OCI-LY1 (cell line): ENCODE results near the gene RBM20.
A peak's percentile ranks its signal among the peaks of the same experiment; 100 is the strongest.

Experiments
- H2AFZ ChIP-seq: fragments of 200-600 bp; sonication (generic), shearing (Covaris generic); 2 replicates; pipeline ENCODE4 v1.6.0; 2014; ENCODE audit warnings: antibody characterized with exemption, mild to moderate bottlenecking, low read length
- H3F3A ChIP-seq: fragments of 200-600 bp; sonication (generic), shearing (Covaris generic); 2 replicates; pipeline ENCODE4 v1.6.0; 2014; ENCODE audit warnings: mild to moderate bottlenecking, antibody characterized with exemption, low read length, moderate library complexity; ENCODE audit not compliant: insufficient read depth
- H3K27ac ChIP-seq: fragments of 200-600 bp; sonication (generic); 2 replicates; pipeline ENCODE4 v1.5.1; 2014; ENCODE audit warnings: low read length, mixed run types, mild to moderate bottlenecking, low read depth; ENCODE audit not compliant: poor library complexity, severe bottlenecking
- H3K27me3 ChIP-seq: fragments of 200-600 bp; sonication (generic); 2 replicates; pipeline ENCODE4 v1.6.0; 2014; ENCODE audit warnings: antibody characterized with exemption, mild to moderate bottlenecking, low read length, moderate library complexity; ENCODE audit not compliant: insufficient read depth
- H3K36me3 ChIP-seq: fragments of 200-600 bp; sonication (generic); 2 replicates; pipeline ENCODE4 v1.6.1; 2014; ENCODE audit warnings: mild to moderate bottlenecking, antibody characterized with exemption, low read length, moderate library complexity, mixed read lengths; ENCODE audit not compliant: insufficient read depth
- H3K4me1 ChIP-seq: fragments of 200-600 bp; sonication (generic); 2 replicates; pipeline ENCODE4 v1.5.1; 2014; ENCODE audit warnings: mild to moderate bottlenecking, low read length, moderate library complexity; ENCODE audit not compliant: insufficient read depth, severe bottlenecking
- H3K4me2 ChIP-seq: fragments of 200-600 bp; sonication (generic), shearing (Covaris generic); 2 replicates; pipeline ENCODE4 v1.6.1; 2014; ENCODE audit warnings: low read length
- H3K4me3 ChIP-seq: fragments of 200-600 bp; sonication (generic); 2 replicates; pipeline ENCODE4 v1.5.1; 2014; ENCODE audit warnings: low read length, low read depth, mild to moderate bottlenecking, mixed read lengths; ENCODE audit not compliant: poor library complexity, severe bottlenecking
- H3K79me2 ChIP-seq: fragments of 200-600 bp; shearing (Covaris generic); 2 replicates; pipeline ENCODE4 v1.6.1; 2016; ENCODE audit warnings: mixed run types, low read length, mixed read lengths; ENCODE audit not compliant: insufficient read depth
- H3K9ac ChIP-seq: fragments of 200-600 bp; sonication (generic), shearing (Covaris generic); 2 replicates; pipeline ENCODE4 v1.6.1; 2014; ENCODE audit warnings: mild to moderate bottlenecking, low read length, mixed read lengths
- H3K9me2 ChIP-seq: fragments of 200-600 bp; sonication (generic), shearing (Covaris generic); 2 replicates; pipeline ENCODE4 v1.6.1; 2014; ENCODE audit warnings: low read depth, mild to moderate bottlenecking, low read length, mixed read lengths
- H3K9me3 ChIP-seq: fragments of 200-600 bp; shearing (Covaris generic); 2 replicates; pipeline ENCODE4 v1.6.1; 2014; ENCODE audit warnings: low read length, mixed read lengths
- H4K20me1 ChIP-seq: fragments of 200-600 bp; sonication (generic), shearing (Covaris generic); 2 replicates; pipeline ENCODE4 v1.6.0; 2016; ENCODE audit warnings: mild to moderate bottlenecking, low read length; ENCODE audit not compliant: insufficient read depth
- EZH2 ChIP-seq: fragments of 200-600 bp; sonication (generic), shearing (Covaris generic); IDR thresholded peaks from 2 replicates; pipeline ENCODE4 v1.8.0; 2017; ENCODE audit warnings: borderline replicate concordance, mixed run types, mild to moderate bottlenecking, antibody characterized with exemption, low read length, moderate library complexity, mixed read lengths
- TF ChIP-seq, protein P1 (sequence below): fragments of 200-600 bp; sonication (generic), shearing (Covaris generic); IDR thresholded peaks from 2 replicates; pipeline ENCODE4 v1.5.1; 2017; ENCODE audit warnings: mild to moderate bottlenecking, antibody characterized with exemption, low read length, moderate library complexity, mixed read lengths

RBM20 gene

DNA sequence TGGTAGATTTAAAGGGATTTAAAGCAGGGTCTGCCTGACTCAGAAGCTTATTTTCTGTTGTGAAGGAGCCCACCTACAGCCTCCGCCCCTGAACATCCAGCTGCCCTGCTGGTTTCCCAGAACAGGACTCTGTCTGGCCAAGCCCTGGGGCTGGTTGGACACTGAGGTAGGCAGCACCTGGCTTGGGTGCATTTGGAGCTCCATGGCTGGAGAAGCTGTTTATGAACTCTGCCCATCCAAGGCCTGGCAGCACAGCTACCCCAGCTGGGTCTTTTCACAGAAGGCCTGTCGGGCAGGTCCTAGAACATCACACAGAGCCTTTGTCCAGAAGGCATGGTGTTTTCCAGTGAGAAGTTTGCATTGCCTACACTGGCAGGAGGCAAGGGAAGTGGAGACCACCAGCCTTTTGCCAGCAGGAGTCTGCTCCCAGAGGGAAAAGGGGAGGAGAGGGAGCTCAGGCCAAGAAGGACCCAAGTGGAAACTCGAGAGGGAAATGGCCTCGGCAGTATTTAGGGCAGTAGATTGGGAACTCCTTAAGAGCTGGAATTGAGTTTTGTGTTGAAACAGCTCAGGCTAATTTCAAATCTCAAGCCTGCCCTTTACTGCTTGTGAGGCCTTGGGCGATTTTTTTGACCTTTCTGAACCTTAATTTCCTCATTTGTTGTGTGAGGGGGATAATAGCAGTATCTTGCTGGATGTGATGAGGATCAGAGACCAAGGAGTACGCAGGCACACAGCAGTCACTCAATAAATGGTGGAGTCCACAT lies 215.3 kb downstream of the RBM20 start:
- H3K4me2 ChIP-seq: peak overlapping the region; percentile 66
- peak overlapping the region; percentile 7 for H3K4me3 ChIP-seq
- no peaks in the 10 kb centered on the region for H3K79me2 ChIP-seq
- peaks cover 9% of the 10 kb centered on the region; the same call in 1 of the 2 replicates for H3F3A ChIP-seq
- H3K27me3 ChIP-seq: no peaks in the 10 kb centered on the region
- no peaks in the 10 kb centered on the region for H3K9me2 ChIP-seq
- no peaks in the 10 kb centered on the region for H4K20me1 ChIP-seq
- H2AFZ ChIP-seq: no peak overlapping the region
- H3K4me1 ChIP-seq: peaks cover 70% of the 10 kb centered on the region
- peak overlapping the region; percentile 99 for H3K27ac ChIP-seq
- TF ChIP-seq EZH2: no peak
- H3K9me3 ChIP-seq: no peaks in the 10 kb centered on the region
- H3K9ac ChIP-seq: peak overlapping the region; percentile 66
- no peaks in the 10 kb centered on the region for H3K36me3 ChIP-seq

DNA sequence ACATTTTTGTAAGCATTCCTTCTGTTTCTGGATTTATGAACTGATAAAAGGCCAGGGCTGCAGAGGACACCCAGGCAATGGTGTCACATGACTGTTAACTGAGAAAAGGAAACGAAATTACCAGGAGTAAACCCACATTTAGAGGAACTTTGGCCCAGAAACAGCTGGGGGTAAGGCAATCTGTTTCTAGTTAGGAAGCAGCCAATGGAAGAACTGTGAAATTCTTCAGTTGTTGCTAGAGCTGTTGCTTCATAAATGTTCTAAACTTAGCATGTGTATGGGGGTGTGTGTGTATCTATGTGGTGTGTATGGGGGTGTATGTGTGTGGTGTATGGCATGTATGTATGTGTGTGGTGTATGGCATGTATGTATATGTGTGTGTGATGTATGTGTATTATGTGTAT lies 215.8 kb downstream of the RBM20 start:
- Histone ChIP-seq H3K4me1 (peaks cover 75% of the 10 kb centered on the region), H4K20me1 (no peaks in the 10 kb centered on the region), H3K9ac (peak overlapping the region; percentile 66), H3K27ac (peak overlapping the region; percentile 99), H3K4me2 (peak overlapping the region; percentile 66), H3F3A (peaks cover 9% of the 10 kb centered on the region; the same call in 1 of the 2 replicates), H3K4me3 (peak overlapping the region; percentile 7), H3K9me3 (no peaks in the 10 kb centered on the region), H2AFZ (no peak overlapping the region), H3K9me2 (no peaks in the 10 kb centered on the region), H3K27me3 (no peaks in the 10 kb centered on the region), H3K79me2 (no peaks in the 10 kb centered on the region), H3K36me3 (no peaks in the 10 kb centered on the region)
- TF ChIP-seq, protein P1, sequence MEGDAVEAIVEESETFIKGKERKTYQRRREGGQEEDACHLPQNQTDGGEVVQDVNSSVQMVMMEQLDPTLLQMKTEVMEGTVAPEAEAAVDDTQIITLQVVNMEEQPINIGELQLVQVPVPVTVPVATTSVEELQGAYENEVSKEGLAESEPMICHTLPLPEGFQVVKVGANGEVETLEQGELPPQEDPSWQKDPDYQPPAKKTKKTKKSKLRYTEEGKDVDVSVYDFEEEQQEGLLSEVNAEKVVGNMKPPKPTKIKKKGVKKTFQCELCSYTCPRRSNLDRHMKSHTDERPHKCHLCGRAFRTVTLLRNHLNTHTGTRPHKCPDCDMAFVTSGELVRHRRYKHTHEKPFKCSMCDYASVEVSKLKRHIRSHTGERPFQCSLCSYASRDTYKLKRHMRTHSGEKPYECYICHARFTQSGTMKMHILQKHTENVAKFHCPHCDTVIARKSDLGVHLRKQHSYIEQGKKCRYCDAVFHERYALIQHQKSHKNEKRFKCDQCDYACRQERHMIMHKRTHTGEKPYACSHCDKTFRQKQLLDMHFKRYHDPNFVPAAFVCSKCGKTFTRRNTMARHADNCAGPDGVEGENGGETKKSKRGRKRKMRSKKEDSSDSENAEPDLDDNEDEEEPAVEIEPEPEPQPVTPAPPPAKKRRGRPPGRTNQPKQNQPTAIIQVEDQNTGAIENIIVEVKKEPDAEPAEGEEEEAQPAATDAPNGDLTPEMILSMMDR: no peak
- TF ChIP-seq EZH2: no peak

DNA sequence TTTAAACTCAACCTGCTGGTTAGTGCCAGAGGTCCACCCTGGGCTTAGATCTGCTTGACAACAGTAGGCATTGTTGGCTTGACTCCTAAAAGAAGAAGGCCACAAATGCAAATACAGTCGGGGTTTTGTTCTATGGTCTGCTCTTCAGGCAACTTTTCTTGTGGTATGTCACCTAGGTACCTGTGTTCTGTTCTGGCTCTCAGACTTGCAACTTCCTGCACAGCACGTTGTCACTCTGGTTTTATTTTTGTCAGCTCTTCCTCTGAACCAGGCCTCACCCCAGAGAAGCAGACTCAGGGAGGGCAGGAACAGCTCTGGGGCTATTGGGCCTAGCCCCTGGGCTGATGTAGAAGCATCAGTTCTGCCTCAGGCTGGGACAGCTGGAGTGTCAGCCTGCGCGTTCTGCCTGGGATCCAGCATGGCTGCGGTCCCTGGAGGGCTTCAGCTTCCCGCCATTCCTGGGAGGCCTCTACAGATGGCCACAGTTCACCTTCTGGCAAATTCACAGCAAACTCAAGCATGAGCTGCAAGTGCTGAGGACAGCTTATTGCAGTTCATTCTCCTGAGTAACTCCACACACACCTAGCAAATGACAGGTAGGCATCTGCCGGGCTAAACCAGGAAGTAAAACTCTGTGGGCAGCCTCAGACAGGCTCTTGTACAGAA lies 216.6 kb downstream of the RBM20 start:
- H2AFZ ChIP-seq: no peak overlapping the region
- peak overlapping the region; percentile 99 for H3K27ac ChIP-seq
- H3F3A ChIP-seq: peaks cover 9% of the 10 kb centered on the region; the same call in 1 of the 2 replicates
- no peaks in the 10 kb centered on the region for H3K36me3 ChIP-seq
- TF ChIP-seq EZH2: no peak
- TF ChIP-seq, protein P1: no peak
- no peaks in the 10 kb centered on the region for H4K20me1 ChIP-seq
- H3K79me2 ChIP-seq: no peaks in the 10 kb centered on the region
- H3K4me1 ChIP-seq: peaks cover 83% of the 10 kb centered on the region
- no peaks in the 10 kb centered on the region for H3K9me2 ChIP-seq
- H3K4me2 ChIP-seq: peak overlapping the region; percentile 66
- no peaks in the 10 kb centered on the region for H3K27me3 ChIP-seq
- H3K4me3 ChIP-seq: peak overlapping the region; percentile 35
- no peaks in the 10 kb centered on the region for H3K9me3 ChIP-seq
- H3K9ac ChIP-seq: peak overlapping the region; percentile 66
